ENCODE measurements around the gene SIRT3.

SIRT3 gene

DNA sequence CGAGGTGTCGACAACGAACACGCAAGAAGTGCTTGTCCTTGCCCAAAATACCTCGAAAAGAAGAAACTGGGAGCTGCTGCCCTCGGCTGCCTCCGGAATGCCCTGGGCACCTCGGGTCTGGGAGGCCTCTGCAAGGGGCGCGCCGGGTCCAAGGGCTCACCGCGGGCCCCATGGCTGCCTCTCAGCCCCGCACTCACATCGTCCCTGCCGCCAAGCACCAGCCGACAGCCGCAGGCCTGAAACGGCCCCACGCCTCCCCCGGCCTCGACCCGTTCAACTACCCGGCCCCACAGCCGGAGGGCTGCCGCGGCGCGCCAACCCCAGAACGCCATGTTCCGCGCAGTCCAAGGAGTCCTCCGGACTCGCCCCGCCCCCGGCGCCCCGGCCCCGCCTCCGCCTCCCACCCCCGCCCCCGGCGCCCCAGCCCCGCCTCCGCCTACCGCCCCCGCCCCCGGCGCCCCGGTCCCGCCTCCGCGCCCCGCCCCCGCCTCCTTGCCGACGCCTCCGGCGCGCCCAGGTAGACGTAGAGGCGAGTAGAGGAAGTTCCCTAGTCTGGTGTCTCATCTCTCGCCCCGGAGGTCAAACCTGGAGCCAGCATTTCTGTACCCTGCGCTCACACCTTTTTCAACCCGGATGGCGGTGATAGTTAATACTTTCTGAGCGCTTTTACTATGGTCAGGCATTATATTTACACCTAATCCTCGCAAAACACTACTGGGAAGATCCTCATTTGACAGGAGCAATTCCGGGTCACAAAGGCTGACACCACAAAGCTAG, at the start of gene SIRT3:
TSS of gene SIRT3 (minus strand) at position 346 of the 777 bp plus-strand sequence. CDS start at position 332, 14 bp downstream.
- peak; percentile 87 for ATAC-seq
- TF ChIP-seq, protein P1, sequence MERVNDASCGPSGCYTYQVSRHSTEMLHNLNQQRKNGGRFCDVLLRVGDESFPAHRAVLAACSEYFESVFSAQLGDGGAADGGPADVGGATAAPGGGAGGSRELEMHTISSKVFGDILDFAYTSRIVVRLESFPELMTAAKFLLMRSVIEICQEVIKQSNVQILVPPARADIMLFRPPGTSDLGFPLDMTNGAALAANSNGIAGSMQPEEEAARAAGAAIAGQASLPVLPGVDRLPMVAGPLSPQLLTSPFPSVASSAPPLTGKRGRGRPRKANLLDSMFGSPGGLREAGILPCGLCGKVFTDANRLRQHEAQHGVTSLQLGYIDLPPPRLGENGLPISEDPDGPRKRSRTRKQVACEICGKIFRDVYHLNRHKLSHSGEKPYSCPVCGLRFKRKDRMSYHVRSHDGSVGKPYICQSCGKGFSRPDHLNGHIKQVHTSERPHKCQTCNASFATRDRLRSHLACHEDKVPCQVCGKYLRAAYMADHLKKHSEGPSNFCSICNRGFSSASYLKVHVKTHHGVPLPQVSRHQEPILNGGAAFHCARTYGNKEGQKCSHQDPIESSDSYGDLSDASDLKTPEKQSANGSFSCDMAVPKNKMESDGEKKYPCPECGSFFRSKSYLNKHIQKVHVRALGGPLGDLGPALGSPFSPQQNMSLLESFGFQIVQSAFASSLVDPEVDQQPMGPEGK (CRISPR knock-in tag; IDR thresholded peaks at IDR 0.05; ENCODE audit: borderline replicate concordance): no peak
- TF ChIP-seq, protein P2, sequence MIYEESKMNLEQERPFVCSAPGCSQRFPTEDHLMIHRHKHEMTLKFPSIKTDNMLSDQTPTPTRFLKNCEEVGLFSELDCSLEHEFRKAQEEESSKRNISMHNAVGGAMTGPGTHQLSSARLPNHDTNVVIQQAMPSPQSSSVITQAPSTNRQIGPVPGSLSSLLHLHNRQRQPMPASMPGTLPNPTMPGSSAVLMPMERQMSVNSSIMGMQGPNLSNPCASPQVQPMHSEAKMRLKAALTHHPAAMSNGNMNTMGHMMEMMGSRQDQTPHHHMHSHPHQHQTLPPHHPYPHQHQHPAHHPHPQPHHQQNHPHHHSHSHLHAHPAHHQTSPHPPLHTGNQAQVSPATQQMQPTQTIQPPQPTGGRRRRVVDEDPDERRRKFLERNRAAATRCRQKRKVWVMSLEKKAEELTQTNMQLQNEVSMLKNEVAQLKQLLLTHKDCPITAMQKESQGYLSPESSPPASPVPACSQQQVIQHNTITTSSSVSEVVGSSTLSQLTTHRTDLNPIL (CRISPR knock-in tag; IDR thresholded peaks at IDR 0.05; ENCODE audit: low read depth): no peak
- TF ChIP-seq ZFP30 (CRISPR knock-in tag; IDR thresholded peaks at IDR 0.05) (no peak), TOX (CRISPR knock-in tag; IDR thresholded peaks at IDR 0.05; ENCODE audit: borderline replicate concordance) (no peak), ARNTL (CRISPR knock-in tag; IDR thresholded peaks at IDR 0.05; ENCODE audit: borderline replicate concordance, low read depth) (no peak)

DNA sequence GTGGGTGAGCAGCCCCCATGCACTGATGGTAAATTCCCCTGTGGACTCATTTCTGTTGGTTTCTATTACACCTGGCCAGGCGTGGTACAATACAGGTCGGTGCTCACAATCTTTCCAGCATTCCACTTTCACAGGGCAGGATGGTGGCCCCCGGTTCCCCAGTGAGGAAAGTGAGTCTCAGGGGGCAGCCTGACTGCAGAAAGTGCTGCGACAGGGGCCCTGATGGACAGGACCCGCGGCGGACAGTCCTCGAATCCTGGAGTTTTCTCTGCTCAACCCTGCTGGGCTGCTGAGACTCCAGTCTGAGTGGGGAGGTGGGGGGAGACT, 49.7 kb upstream of the SIRT3 start:
- no peak for TF ChIP-seq SNAI2 (CRISPR knock-in tag; IDR thresholded peaks at IDR 0.05)
- TF ChIP-seq ZC3H10 (CRISPR knock-in tag; IDR thresholded peaks at IDR 0.05): no peak
- no peak for TF ChIP-seq ESRRG (CRISPR knock-in tag; IDR thresholded peaks at IDR 0.05)
- TF ChIP-seq, protein P3, sequence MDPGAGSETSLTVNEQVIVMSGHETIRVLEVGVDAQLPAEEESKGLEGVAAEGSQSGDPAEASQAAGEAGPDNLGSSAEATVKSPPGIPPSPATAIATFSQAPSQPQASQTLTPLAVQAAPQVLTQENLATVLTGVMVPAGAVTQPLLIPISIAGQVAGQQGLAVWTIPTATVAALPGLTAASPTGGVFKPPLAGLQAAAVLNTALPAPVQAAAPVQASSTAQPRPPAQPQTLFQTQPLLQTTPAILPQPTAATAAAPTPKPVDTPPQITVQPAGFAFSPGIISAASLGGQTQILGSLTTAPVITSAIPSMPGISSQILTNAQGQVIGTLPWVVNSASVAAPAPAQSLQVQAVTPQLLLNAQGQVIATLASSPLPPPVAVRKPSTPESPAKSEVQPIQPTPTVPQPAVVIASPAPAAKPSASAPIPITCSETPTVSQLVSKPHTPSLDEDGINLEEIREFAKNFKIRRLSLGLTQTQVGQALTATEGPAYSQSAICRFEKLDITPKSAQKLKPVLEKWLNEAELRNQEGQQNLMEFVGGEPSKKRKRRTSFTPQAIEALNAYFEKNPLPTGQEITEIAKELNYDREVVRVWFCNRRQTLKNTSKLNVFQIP (CRISPR knock-in tag; IDR thresholded peaks at IDR 0.05; ENCODE audit: borderline replicate concordance, low read depth): no peak
- no peak for TF ChIP-seq ZNF565 (CRISPR knock-in tag; conservative IDR thresholded peaks at IDR 0.05; ENCODE audit: low read depth)
- ATAC-seq: no peak

DNA sequence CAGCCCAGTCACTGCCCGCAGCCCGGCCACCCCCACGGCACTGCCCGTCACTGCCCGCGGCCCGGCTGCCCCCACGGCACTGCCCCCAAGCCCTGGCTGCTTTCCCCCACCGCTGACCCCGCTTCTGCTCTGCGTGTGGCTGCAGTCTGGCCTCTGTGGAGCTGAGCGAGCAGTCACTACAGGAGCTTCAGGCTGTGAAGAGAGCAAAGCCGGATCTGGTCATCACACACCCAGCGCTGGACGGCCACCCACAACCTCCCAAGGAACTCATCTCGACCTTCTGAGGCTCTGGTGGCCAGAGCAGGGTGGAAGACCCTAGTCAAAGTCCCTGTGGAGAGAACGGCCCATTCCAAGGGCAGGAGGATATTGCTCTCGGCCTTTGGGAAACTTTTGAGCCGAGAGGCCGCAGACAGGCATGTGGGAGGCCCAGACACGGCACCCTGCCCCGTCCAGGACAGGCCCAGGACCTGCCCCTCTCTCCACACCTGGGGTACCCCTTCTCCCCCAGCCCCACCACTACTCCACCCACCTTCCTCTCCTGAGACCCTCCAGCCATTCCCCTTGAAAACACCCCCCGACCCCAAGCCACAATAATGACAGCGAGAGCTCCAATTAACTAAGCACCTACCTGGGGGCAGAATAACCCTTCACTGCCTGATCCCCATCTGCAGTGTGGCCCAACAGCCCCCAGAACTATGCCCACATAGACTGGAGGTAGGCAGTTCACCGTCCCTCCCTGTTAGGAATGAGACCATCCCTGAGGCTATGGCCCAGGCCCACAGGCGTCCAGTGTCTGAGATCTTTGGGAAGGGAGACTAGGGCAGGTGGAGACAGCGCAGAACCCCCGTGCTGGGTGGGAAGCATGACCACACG, 49.1 kb upstream of the SIRT3 start:
- no peak for TF ChIP-seq SNAI2 (CRISPR knock-in tag; IDR thresholded peaks at IDR 0.05)
- no peak for TF ChIP-seq ZC3H10 (CRISPR knock-in tag; IDR thresholded peaks at IDR 0.05)
- TF ChIP-seq, protein P3 (CRISPR knock-in tag; IDR thresholded peaks at IDR 0.05; ENCODE audit: borderline replicate concordance, low read depth): no peak
- no peak for TF ChIP-seq ZNF8 (CRISPR knock-in tag; IDR thresholded peaks at IDR 0.05)
- TF ChIP-seq, protein P4, sequence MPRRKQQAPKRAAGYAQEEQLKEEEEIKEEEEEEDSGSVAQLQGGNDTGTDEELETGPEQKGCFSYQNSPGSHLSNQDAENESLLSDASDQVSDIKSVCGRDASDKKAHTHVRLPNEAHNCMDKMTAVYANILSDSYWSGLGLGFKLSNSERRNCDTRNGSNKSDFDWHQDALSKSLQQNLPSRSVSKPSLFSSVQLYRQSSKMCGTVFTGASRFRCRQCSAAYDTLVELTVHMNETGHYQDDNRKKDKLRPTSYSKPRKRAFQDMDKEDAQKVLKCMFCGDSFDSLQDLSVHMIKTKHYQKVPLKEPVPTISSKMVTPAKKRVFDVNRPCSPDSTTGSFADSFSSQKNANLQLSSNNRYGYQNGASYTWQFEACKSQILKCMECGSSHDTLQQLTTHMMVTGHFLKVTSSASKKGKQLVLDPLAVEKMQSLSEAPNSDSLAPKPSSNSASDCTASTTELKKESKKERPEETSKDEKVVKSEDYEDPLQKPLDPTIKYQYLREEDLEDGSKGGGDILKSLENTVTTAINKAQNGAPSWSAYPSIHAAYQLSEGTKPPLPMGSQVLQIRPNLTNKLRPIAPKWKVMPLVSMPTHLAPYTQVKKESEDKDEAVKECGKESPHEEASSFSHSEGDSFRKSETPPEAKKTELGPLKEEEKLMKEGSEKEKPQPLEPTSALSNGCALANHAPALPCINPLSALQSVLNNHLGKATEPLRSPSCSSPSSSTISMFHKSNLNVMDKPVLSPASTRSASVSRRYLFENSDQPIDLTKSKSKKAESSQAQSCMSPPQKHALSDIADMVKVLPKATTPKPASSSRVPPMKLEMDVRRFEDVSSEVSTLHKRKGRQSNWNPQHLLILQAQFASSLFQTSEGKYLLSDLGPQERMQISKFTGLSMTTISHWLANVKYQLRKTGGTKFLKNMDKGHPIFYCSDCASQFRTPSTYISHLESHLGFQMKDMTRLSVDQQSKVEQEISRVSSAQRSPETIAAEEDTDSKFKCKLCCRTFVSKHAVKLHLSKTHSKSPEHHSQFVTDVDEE (CRISPR knock-in tag; IDR thresholded peaks at IDR 0.05): no peak
- TF ChIP-seq PPARA (CRISPR knock-in tag; IDR thresholded peaks at IDR 0.05; ENCODE audit: borderline replicate concordance): no peak
- no peak for TF ChIP-seq ARNTL (CRISPR knock-in tag; IDR thresholded peaks at IDR 0.05; ENCODE audit: borderline replicate concordance, low read depth)
- no peak for TF ChIP-seq ESRRG (CRISPR knock-in tag; IDR thresholded peaks at IDR 0.05)
- no peak for TF ChIP-seq ISL1 (CRISPR knock-in tag; IDR thresholded peaks at IDR 0.05)
- TF ChIP-seq, protein P5, sequence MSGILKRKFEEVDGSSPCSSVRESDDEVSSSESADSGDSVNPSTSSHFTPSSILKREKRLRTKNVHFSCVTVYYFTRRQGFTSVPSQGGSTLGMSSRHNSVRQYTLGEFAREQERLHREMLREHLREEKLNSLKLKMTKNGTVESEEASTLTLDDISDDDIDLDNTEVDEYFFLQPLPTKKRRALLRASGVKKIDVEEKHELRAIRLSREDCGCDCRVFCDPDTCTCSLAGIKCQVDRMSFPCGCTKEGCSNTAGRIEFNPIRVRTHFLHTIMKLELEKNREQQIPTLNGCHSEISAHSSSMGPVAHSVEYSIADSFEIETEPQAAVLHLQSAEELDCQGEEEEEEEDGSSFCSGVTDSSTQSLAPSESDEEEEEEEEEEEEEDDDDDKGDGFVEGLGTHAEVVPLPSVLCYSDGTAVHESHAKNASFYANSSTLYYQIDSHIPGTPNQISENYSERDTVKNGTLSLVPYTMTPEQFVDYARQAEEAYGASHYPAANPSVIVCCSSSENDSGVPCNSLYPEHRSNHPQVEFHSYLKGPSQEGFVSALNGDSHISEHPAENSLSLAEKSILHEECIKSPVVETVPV (CRISPR knock-in tag; IDR thresholded peaks at IDR 0.05): no peak
- no peak for TF ChIP-seq TOX (CRISPR knock-in tag; IDR thresholded peaks at IDR 0.05; ENCODE audit: borderline replicate concordance)
- TF ChIP-seq, protein P2 (CRISPR knock-in tag; IDR thresholded peaks at IDR 0.05; ENCODE audit: low read depth): no peak
- no peak for ATAC-seq

Data from SK-N-SH treated with all-trans-retinoic acid at 6 μM for 48 hours (cell line).